HG03469 (cell line): ENCODE data around the gene YIF1A.

Experiments
- ATAC-seq: cut with Tn5 transposase; IDR thresholded peaks from one replicate; pipeline ENCODE4 v1.9.1; 2021; ENCODE audit warnings: mild to moderate bottlenecking, moderate library complexity, moderate number of reproducible peaks; ENCODE audit not compliant: unreplicated experiment

Gene YIF1A

DNA sequence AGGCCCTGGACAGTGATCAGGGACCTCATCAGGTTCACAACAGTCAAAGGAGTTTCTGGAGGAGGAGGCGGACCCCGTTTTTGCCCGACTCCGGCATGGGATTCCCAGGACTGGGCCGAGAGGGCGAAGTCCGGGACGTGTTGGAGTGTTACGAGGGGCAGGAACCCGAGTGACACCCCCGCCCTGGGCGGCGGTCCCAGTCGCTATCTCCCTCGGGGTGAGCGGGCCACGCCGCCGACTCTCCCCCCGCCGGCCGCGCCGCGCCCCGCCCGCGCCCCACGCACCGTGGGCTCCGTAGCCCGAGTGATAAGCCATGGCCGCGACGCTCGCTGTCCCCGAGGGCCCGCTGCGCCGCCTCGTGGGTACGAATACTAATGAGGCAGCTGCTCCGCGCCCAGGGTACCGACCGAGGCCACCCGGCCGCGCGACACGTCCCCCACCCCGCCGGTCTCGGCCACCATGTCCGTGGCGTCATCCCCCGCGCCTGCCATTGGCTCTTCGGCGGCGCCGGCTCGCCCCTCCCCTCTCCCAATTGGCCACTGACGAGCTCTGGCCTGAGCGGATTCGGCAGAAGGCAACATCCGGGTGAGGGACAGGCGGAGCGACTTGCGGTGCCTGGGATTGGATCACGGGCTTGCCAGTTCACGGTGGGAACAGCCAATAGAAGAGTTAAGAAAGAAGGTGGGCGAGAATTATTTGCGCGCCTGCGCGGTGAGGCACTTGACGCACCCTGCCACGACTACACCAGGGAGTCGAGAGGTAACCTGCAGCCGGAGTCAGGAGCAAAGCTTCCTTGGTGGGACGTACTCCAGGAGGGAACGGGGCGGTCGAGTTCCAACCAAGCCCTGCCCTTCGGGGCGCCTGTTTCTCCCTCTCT lies at the start of gene YIF1A:
Gene YIF1A, minus strand, starts transcription at position 473 of the 877 bp plus-strand sequence. Its CDS starts 158 bp downstream, at position 315.
- ATAC-seq, result peak; percentile 71

DNA sequence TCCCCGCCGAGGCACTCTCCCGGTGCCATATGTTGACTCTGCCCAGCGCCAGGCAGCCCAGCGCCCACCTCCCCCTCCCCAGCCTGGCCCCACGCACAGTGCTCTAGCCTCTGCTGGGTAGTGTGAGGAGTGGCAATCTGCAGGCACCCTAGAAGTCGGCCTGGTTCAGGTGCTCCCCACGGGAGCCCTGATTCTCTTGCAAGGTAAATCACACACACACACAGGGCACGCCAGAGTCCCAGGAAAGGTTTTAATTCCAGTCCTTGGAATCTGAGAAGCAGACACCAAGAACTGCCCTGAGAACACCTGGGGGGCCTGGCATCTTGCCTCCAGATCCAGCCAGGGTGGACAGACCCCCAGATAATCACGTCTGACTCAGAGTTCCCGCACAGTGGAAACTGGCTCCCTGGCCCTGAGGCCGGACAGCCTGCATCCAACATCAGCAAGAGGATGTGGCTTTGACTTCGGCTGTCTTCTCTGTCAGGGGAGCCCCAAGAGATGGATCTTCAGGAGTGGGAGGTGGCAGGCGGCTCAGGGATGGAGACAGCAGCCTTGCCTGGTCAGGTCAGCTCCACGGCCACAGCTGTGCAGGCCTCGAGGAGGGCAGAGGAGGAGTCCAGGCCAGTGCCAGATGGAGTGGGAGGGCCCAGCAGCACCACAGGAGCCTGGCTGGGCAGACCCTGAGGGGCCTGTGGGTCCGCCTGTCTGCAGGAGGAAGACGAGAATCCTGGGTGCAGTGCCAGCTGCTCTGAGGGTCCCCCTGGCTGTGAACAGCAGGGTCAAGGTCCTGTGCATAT lies 48.4 kb upstream of the YIF1A start:
- ATAC-seq, result no peak

DNA sequence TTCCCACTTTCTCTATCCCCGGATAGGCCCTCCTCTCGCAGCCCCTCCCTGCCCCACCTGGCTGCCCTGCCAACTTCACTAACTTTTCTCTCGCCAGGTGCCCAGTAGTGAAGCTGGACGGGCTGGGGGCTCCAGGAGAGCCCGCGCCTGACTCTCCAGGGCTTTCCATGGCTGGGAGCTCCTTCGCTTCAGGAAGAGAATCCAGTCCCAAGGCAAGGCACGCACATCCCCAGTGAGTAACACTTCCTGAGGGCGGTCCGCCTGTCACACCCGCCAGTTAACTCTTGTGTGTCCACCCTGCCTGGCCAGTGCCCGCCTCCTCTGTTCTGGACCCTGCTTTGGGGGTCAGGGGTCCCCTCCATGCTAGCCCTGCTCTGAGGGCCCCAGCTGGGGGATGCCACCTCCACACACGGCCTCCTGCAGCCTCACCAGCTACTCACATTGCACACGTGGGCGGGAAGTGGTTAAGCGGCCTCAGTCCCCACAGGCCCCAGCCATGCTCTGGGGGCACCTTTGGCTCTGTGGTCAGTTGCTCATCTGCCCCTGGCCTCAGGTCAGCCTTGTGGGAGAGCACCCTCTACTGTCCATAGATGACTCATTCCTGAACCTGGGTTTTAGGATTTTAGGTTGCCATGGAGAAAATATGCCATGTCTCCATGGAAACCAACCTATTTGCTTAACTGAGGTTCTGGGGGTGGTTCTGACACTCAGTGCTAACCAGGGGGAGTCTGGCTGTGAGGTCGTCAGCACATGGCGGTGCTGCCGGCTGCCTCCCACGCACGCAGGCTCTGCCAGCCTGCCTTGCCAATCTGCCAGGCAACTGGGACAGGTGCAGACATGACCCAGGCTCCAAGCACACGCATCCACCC lies 47.5 kb upstream of the YIF1A start, which contains the start of gene RIN1:
Gene RIN1, minus strand, starts transcription at position 201 of the 869 bp plus-strand sequence. Its CDS starts 32 bp downstream, at position 169.
- ATAC-seq, result no peak

DNA sequence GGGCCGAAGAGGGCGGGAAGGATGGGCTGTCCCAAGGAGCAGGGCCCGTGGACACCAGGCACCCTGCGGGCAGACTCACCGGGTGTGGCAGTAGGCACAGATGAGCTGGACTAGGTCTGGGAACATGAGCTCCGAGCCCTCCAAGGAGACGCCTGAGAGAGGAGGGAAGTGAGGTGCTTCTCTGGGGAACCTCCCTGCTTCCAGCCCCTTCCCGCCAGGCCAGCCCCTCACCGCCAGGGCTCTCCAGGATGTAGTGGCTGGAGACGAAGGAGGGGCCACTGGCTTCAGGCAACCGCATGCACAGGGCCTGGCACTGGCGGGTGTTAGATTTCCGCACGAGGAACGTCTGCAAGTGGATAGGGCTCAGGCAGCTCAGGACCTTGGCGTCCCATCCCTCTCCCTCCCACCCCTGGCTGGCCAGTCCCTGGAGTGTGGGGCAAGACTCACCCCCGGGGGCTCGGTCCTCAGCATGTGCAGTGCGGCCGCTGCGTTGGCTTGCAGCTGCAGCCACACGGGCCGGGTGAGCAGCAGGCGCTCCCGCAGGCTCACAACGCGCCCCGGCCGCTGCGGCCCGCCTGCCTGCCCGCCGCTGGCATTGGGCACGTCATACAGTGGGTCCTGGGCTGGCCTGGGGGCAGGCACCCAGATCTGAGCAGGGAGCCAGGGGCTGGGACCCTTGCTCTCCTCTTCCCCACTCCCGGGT lies 46.7 kb upstream of the YIF1A start:
- no peak for ATAC-seq

- ATAC-seq, result no peak
These were observed 45.9 kb upstream of the YIF1A start for GRCh38 chr11:66334605-66335442.

- no peak for ATAC-seq
These were observed 45.1 kb upstream of the YIF1A start for GRCh38 chr11:66333896-66334604.

DNA sequence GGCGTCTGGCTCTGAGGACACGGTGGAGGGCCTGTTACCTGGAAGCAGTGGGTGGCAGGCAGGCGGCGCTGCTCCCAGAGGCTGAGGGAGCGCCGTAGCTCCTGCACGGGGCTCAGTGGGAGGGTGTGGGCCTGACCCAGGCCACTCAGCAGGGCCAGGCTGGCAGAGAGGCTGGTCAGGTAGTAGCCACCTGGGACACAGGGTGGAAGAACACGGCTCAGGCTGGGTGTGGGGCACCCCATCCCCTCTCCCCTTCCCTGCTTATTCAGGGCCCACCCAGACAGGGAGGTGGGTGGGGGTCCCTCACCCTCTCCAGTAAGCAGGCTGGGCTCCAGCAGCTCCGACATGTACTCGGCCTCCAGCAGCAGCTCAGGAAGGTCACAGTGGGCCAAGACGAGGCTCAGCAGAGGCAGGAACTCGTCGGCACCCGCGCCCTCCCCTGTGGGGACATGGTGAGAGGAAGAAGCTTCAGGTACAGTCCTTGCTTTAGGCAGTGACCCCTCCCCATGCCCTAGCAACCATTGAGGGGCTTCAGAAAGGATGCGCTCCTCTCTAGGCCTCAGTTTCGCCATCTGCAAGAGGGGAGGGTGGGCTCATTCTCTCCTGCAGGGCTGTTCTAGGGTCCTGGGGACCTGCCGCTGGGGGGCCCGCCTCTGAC lies 44.4 kb upstream of the YIF1A start:
- ATAC-seq, result no peak

- no peak for ATAC-seq
These were observed 43.7 kb upstream of the YIF1A start for GRCh38 chr11:66332371-66333219.

DNA sequence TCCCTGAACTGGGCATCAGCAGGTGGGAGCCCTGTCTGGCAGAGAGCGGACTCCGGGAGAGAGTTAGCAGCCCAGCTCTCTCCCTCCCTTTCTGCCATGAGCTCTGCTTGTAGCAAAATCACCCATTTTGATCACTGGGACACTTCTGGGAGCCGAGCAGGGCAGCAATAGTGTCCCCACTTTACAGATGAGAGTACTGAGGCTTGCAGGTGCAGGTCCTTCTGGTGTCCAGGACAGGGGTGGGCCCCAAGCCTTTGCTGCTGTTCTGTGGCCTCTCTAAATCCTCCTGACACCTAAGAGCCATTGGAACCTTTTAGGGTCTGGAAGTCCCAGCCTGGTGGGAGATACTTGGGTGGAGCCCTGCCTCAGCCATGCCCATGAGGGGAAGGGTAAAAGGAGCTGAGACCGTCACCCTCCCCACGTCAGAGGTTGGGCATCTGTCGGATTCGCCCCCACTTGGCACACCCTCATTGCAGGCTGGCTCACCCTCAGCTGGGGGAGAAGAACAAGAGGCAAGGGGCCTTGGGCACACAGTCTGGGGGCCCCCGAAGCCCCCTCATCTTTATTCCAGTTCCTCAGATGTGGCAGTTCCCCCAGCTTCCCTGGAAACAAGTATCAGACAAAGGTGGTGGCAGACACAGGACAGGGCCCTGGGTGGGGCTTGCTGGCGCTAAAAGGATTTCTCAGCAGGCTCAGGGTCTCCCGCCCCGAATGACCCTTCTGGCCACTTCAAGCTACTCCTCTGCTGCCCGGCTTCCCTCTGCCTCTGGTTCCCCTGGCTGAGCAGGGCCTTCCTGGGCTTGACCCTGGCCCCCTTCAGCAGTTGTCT lies 42.8 kb upstream of the YIF1A start:
- ATAC-seq, result no peak

GRCh38 chr11:66330931-66331330 lies 42.0 kb upstream of the YIF1A start:
- ATAC-seq, result no peak

- no peak for ATAC-seq
These were observed 40.3 kb upstream of the YIF1A start for GRCh38 chr11:66329165-66329673.

DNA sequence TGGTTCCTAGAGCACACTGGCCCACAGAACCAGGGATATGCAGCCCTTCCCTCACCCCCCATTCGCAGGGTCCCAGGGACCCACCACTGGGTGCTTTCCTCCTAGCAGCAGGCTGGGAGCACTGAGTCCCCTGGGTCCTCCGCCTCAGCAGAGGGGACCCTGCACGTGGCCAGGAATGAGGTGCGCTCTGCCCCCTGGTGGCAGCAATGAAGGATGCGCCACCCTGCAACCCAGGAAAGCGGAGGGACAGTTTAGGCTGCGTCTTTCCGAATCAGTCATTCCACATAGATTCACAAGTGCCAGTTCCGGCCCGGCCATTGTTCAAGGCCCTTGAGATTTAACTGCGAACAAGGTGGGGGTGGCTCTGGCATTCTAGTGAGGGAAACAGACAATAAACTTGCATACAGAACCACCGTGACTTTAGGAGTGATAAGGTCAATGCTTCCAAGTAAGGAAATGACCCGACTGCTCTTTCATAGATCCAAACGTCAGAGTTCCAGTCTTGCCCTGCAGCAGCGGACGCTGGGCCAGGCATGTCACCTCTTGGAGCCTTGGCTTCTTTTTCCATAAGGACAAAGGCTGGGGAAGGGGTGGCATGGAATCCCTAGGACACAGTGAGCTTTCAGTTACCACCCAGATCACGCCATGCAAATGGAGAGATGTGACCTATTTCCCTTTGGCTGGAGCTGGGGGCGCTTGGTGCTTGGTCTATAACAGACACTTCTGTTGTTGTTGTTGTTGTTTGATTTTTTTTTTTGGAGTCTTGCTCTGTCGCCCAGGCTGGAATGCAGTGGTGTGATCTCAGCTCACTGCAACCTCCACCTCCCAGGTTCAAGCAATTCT lies 39.6 kb upstream of the YIF1A start:
- ATAC-seq, result no peak

GRCh38 chr11:66328031-66328301 lies 39.0 kb upstream of the YIF1A start:
- ATAC-seq, result no peak

GRCh38 chr11:66327171-66328030 lies 38.5 kb upstream of the YIF1A start:
- ATAC-seq, result no peak
